Brain pericyte (primary cell): Measurements from ENCODE around the gene IFT57.
A peak's percentile ranks its signal among the peaks of the same experiment; 100 is the strongest.
"Not testable (repeated sequence)": the region's sequence is repeated elsewhere in the genome, so short reads cannot be mapped to it uniquely, and the experiment has no call there.

ENCODE experiments used
- DNase-seq: peaks from one replicate; pipeline ENCODE4 v3.0.0-alpha.2; 2012; ENCODE audit warnings: low read depth, low spot score

The IFT57 gene

GRCh38 chr3:108221911-108222852, at the start of gene IFT57:
Gene IFT57 (minus strand): TSS chr3:108222424. CDS start chr3:108222322, 102 bp downstream.
- peak; percentile 95 for DNase-seq

GRCh38 chr3:108271626-108272025, 49.4 kb upstream of the IFT57 start:
- no peak for DNase-seq

- DNase-seq = not testable (repeated sequence)
Observed at GRCh38 chr3:108268235-108268634, 46.0 kb upstream of the IFT57 start.

GRCh38 chr3:108264534-108265298, 42.5 kb upstream of the IFT57 start:
- DNase-seq = not testable (repeated sequence)

- no peak for DNase-seq
Observed at GRCh38 chr3:108255131-108255530, 32.9 kb upstream of the IFT57 start.

GRCh38 chr3:108251844-108252243, 29.6 kb upstream of the IFT57 start:
- no peak for DNase-seq

GRCh38 chr3:108251265-108251664, 29.0 kb upstream of the IFT57 start:
- DNase-seq = no peak

GRCh38 chr3:108250626-108251025, 28.4 kb upstream of the IFT57 start:
- DNase-seq = no peak

- no peak for DNase-seq
Observed at GRCh38 chr3:108243243-108243642, 21.0 kb upstream of the IFT57 start.

GRCh38 chr3:108242776-108243175, 20.6 kb upstream of the IFT57 start:
- no peak for DNase-seq

- no peak for DNase-seq
Observed at GRCh38 chr3:108241721-108242120, 19.5 kb upstream of the IFT57 start.

- DNase-seq = no peak
Observed at GRCh38 chr3:108241146-108241545, 18.9 kb upstream of the IFT57 start.

GRCh38 chr3:108239082-108239481, 16.9 kb upstream of the IFT57 start:
- no peak for DNase-seq

GRCh38 chr3:108235290-108235689, 13.1 kb upstream of the IFT57 start:
- DNase-seq = no peak

GRCh38 chr3:108234387-108234957, 12.2 kb upstream of the IFT57 start:
- no peak for DNase-seq

- no peak for DNase-seq
Observed at GRCh38 chr3:108228286-108228685, 6.1 kb upstream of the IFT57 start.

- DNase-seq = no peak
Observed at GRCh38 chr3:108227131-108227530, 4.9 kb upstream of the IFT57 start.

- no peak for DNase-seq
Observed at GRCh38 chr3:108225221-108225620, 3.0 kb upstream of the IFT57 start.

GRCh38 chr3:108223928-108224327, 1.7 kb upstream of the IFT57 start:
- DNase-seq = no peak

- no peak for DNase-seq
Observed at GRCh38 chr3:108222853-108223565, 785 bp upstream of the IFT57 start.

GRCh38 chr3:108221393-108221792, 831 bp downstream of the IFT57 start:
- DNase-seq = no peak

- no peak for DNase-seq
Observed at GRCh38 chr3:108219336-108219735, 2.9 kb downstream of the IFT57 start.
